Keratinocyte (primary cell): ENCODE data around the gene VCX2. TPM values are rescaled to one million over a fixed set of nuclear protein-coding genes. Genes with fewer than 3 reads are reported as not detected.

Experiments used
- DNase-seq: peaks from one replicate; pipeline ENCODE4 v3.0.0-alpha.2; 2011; ENCODE audit warnings: low read depth, missing footprints, low spot score
- FAIRE-seq: peaks from 2 replicates; lab custom pipeline; 2011; peaks lifted over from hg19 to GRCh38; lab: Jason Lieb, UNC
- H2AFZ ChIP-seq: 2 replicates; pipeline ENCODE4 v1.6.0; 2012; ENCODE audit warnings: low read length, control low read depth, inconsistent platforms; ENCODE audit not compliant: control insufficient read depth
- H3K27ac ChIP-seq: 2 replicates; pipeline ENCODE4 v1.5.1; 2011; ENCODE audit warnings: low read length; ENCODE audit not compliant: control insufficient read depth, insufficient read depth
- H3K27me3 ChIP-seq: 3 replicates; pipeline ENCODE4 v1.6.0; 2011; ENCODE audit warnings: low read length; ENCODE audit not compliant: control insufficient read depth, insufficient read depth; ENCODE audit errors: extremely low read depth
- H3K36me3 ChIP-seq, 2 experiments: 2 replicates in 1 of 2; 3 replicates in 1 of 2; pipeline ENCODE4 v1.5.1; 2011; ENCODE audit warnings: low read length in 2 of 2, mild to moderate bottlenecking in 1 of 2; ENCODE audit not compliant: control insufficient read depth in 2 of 2, insufficient read depth in 2 of 2; ENCODE audit errors: extremely low read depth in 1 of 2
- H3K4me1 ChIP-seq: 3 replicates; pipeline ENCODE4 v1.5.1; 2011; ENCODE audit warnings: low read length; ENCODE audit not compliant: control insufficient read depth, insufficient read depth; ENCODE audit errors: extremely low read depth
- H3K4me2 ChIP-seq: 3 replicates; pipeline ENCODE4 v1.6.0; 2011; ENCODE audit warnings: low read depth, low read length; ENCODE audit not compliant: control insufficient read depth, insufficient read depth; ENCODE audit errors: extremely low read depth
- H3K4me3 ChIP-seq, 3 experiments: fragments of 200-600 bp in 1 of 3; sonication (generic) in 1 of 3; 2 replicates in 2 of 3; 3 replicates in 1 of 3; pipeline ENCODE4 v1.5.1; 2011 to 2016; ENCODE audit warnings: low read length in 3 of 3, mild to moderate bottlenecking in 3 of 3, control low read depth in 2 of 3, inconsistent platforms in 1 of 3, low read depth in 1 of 3, mixed read lengths in 1 of 3, mixed run types in 1 of 3, moderate library complexity in 1 of 3; ENCODE audit not compliant: control insufficient read depth in 2 of 3, insufficient read depth in 2 of 3; ENCODE audit errors: extremely low read depth in 1 of 3
- H3K79me2 ChIP-seq: 2 replicates; pipeline ENCODE4 v1.6.0; 2012; ENCODE audit warnings: low read length; ENCODE audit not compliant: control insufficient read depth, insufficient read depth
- H3K9ac ChIP-seq: 3 replicates; pipeline ENCODE4 v1.6.0; 2011; ENCODE audit warnings: low read length; ENCODE audit not compliant: control insufficient read depth, insufficient read depth; ENCODE audit errors: extremely low read depth
- H3K9me1 ChIP-seq: 3 replicates; pipeline ENCODE4 v1.6.0; 2011; ENCODE audit warnings: low read length; ENCODE audit not compliant: control insufficient read depth, insufficient read depth; ENCODE audit errors: extremely low read depth
- H3K9me3 ChIP-seq: 2 replicates; pipeline ENCODE4 v1.5.1; 2012; ENCODE audit warnings: low read depth, low read length; ENCODE audit not compliant: control insufficient read depth
- H4K20me1 ChIP-seq: 3 replicates; pipeline ENCODE4 v1.6.0; 2011; ENCODE audit warnings: low read length; ENCODE audit not compliant: control insufficient read depth, insufficient read depth; ENCODE audit errors: extremely low read depth
- CTCF ChIP-seq, 3 experiments: IDR thresholded peaks in 1 of 3; conservative IDR thresholded peaks in 1 of 3; optimal IDR thresholded peaks in 1 of 3; 2 replicates in 2 of 3; 3 replicates in 1 of 3; pipeline versions ENCODE3 to v1.5.1; 2011; ENCODE audit warnings: low read length in 3 of 3, mild to moderate bottlenecking in 3 of 3, moderate library complexity in 2 of 3, control low read depth in 1 of 3, inconsistent platforms in 1 of 3; ENCODE audit not compliant: insufficient read depth in 2 of 3; ENCODE audit errors: extremely low read depth in 1 of 3
- EZH2 ChIP-seq: IDR thresholded peaks from one replicate; pipeline ENCODE4 v1.6.1; 2012; ENCODE audit warnings: inconsistent platforms, mild to moderate bottlenecking, low read length, moderate library complexity
- dilution Hi-C: fragments of 300-500 bp; cut with MboI; formaldehyde crosslinking; loops from one replicate; pipeline ENCODE4 v1.7.0; 2020; ENCODE audit warnings: low sequenced_read_pairs; ENCODE audit not compliant: extremely low pct_ligation_motif_present
- polyA plus RNA-seq, 5 experiments: library from polyadenylated mRNA; depleted of rRNA in 3 of 5; stranded (reverse) in 3 of 5; stranded (forward) in 1 of 5; unstranded in 1 of 5; fragments of >200 nt; gene quantifications; 1 replicate in 1 of 5; 2 replicates in 3 of 5; 3 replicates in 1 of 5; pipeline versions ENCODE4 v1.2.1 to v1.2.3, GENCODE V29; 2011 to 2012; ENCODE audit warnings: missing spikeins in 2 of 5, low read depth in 1 of 5, low replicate concordance in 1 of 5

The VCX2 gene
- polyA plus RNA-seq, 1 donor (not counting 4 experiments of a cell fraction or from before 2014, with no cell fraction given), result not detected

DNA sequence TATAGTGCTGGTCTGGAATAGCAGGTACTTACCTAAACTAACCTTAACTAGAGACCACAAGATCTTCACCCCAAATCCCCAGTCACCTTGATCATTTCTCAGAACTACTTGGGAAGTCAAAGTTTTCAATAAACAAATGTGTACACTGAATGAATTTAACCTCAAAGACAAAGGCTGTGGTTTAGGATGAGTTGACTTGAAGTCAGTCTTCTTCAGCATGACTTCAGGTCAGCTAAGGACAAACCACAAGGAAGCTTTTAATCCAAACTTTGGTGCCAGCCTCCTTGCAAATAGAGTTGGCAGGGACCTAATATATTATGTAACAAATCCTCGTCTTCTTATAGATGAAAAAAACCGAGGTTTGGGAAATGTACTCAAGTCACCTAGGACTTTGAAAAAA is 21.2 kb upstream of the VCX2 start:
- no peak for FAIRE-seq
- Histone ChIP-seq H3K27me3 (no peaks in the 10 kb centered on the region), H3K4me2 (no peak overlapping the region), H3K4me3 (no peak overlapping the region), H2AFZ (no peak overlapping the region), H3K9me3 (no peaks in the 10 kb centered on the region), H3K9ac (no peak overlapping the region), H3K27ac (no peak overlapping the region), H3K4me1 (peaks cover 10% of the 10 kb centered on the region), H3K79me2 (no peaks in the 10 kb centered on the region), H3K9me1 (no peaks in the 10 kb centered on the region), H4K20me1 (no peaks in the 10 kb centered on the region), H3K36me3 (no peaks in the 10 kb centered on the region)
- dilution Hi-C loops, result no loop called here
- TF ChIP-seq CTCF (optimal IDR thresholded peaks at IDR 0.05 in 1 of 3, IDR thresholded peaks at IDR 0.05 in 1 of 3, conservative IDR thresholded peaks at IDR 0.05 in 1 of 3; ENCODE audit: extremely low read depth in 1 of 3, insufficient read depth in 2 of 3, low read length in 3 of 3) (no peak), EZH2 (no peak)
- no peak for DNase-seq

DNA sequence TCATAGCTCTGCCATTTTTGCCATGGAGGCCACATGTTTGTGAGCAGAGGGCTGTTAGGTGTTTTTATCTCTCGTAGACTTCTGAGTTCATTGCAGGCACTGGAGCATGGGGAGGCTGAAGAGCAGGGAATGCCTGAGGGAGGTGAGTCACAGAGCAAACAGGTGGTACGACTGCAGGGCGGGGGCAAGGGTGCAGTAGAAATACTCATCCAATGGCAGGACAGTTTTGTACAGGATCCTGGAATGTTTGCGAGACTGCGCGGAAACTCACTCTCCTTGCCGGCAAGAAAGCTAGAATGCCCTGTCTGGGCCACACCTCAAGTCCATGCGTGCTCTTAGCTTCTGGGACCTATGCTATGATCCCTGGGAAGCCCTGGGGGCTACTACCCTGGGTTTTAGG is 20.0 kb upstream of the VCX2 start:
- Histone ChIP-seq H3K4me1 (peaks cover 10% of the 10 kb centered on the region), H4K20me1 (no peaks in the 10 kb centered on the region), H3K27ac (peak overlapping the region; percentile 24), H3K79me2 (no peaks in the 10 kb centered on the region), H3K36me3 (no peaks in the 10 kb centered on the region), H3K4me2 (peak overlapping the region; percentile 47), H3K9me1 (no peaks in the 10 kb centered on the region), H3K9ac (no peak overlapping the region), H3K9me3 (no peaks in the 10 kb centered on the region), H3K4me3 (no peak overlapping the region), H2AFZ (no peak overlapping the region), H3K27me3 (no peaks in the 10 kb centered on the region)
- TF ChIP-seq CTCF (optimal IDR thresholded peaks at IDR 0.05 in 1 of 3, IDR thresholded peaks at IDR 0.05 in 1 of 3, conservative IDR thresholded peaks at IDR 0.05 in 1 of 3; ENCODE audit: extremely low read depth in 1 of 3, insufficient read depth in 2 of 3, low read length in 3 of 3) (no peak), EZH2 (no peak)
- FAIRE-seq, result peak; percentile 80
- DNase-seq, result peak; percentile 72
- dilution Hi-C loops, result no loop called here
